DND-41 (cell line): ENCODE measurements around the gene ARRB2.

Experiments used
- ATAC-seq: fragments of 200-7000 bp; cut with Tn5 transposase; 3 replicates; pipeline ENCODE4 v1.9.1; 2021; ENCODE audit warnings: low read depth; ENCODE audit not compliant: insufficient read depth
- DNase-seq: peaks from one replicate; pipeline ENCODE4 v3.0.0-alpha.2; 2020
- H2AFZ ChIP-seq: 2 replicates; pipeline ENCODE4 v1.6.0; 2012; ENCODE audit warnings: low read depth, low read length
- H3K27ac ChIP-seq: 2 replicates; pipeline ENCODE4 v1.5.1; 2012; ENCODE audit warnings: low read length, inconsistent platforms
- H3K27me3 ChIP-seq: fragments of 200-600 bp; sonication (generic); 2 replicates; pipeline ENCODE4 v1.6.0; 2012; ENCODE audit warnings: low read length, mild to moderate bottlenecking, inconsistent platforms; ENCODE audit not compliant: insufficient read depth, poor library complexity
- H3K36me3 ChIP-seq: 2 replicates; pipeline ENCODE4 v1.5.1; 2012; ENCODE audit warnings: low read length, inconsistent platforms; ENCODE audit not compliant: insufficient read depth
- H3K4me1 ChIP-seq: 2 replicates; pipeline ENCODE4 v1.5.1; 2012; ENCODE audit warnings: mild to moderate bottlenecking, low read length; ENCODE audit not compliant: insufficient read depth
- H3K4me2 ChIP-seq: 2 replicates; pipeline ENCODE4 v1.6.0; 2012; ENCODE audit warnings: mild to moderate bottlenecking, moderate library complexity, low read length, inconsistent platforms; ENCODE audit not compliant: insufficient read depth
- H3K4me3 ChIP-seq, 2 experiments: fragments of 200-600 bp in 1 of 2; shearing (Covaris generic) in 1 of 2; 2 replicates each; pipeline ENCODE4 v1.5.1; 2012 to 2016; ENCODE audit warnings: inconsistent platforms in 2 of 2, low read length in 2 of 2, mild to moderate bottlenecking in 2 of 2, low read depth in 1 of 2, moderate library complexity in 1 of 2
- H3K79me2 ChIP-seq: 2 replicates; pipeline ENCODE4 v1.6.0; 2012; ENCODE audit warnings: low read length, inconsistent platforms; ENCODE audit not compliant: insufficient read depth
- H3K9ac ChIP-seq: 2 replicates; pipeline ENCODE4 v1.6.0; 2012; ENCODE audit warnings: low read depth, mild to moderate bottlenecking, inconsistent platforms, low read length, moderate library complexity
- H3K9me3 ChIP-seq: 2 replicates; pipeline ENCODE4 v1.5.1; 2012; ENCODE audit warnings: low read length, moderate library complexity, mild to moderate bottlenecking, inconsistent platforms; ENCODE audit not compliant: insufficient read depth, severe bottlenecking
- H4K20me1 ChIP-seq: 2 replicates; pipeline ENCODE4 v1.6.0; 2012; ENCODE audit warnings: low read length; ENCODE audit not compliant: insufficient read depth
- EZH2 ChIP-seq: IDR thresholded peaks from 3 replicates; pipeline ENCODE4 v1.6.1; 2012; ENCODE audit warnings: borderline replicate concordance, low read depth, mild to moderate bottlenecking, moderate library complexity, low read length, inconsistent platforms; ENCODE audit not compliant: severe bottlenecking
- TF ChIP-seq, protein P1 (sequence below): IDR thresholded peaks from 2 replicates; pipeline ENCODE4 v1.5.1; 2012; ENCODE audit warnings: borderline replicate concordance, low read length, moderate library complexity, mild to moderate bottlenecking; ENCODE audit not compliant: poor library complexity, severe bottlenecking; ENCODE audit errors: extremely low read depth

ARRB2 gene

DNA sequence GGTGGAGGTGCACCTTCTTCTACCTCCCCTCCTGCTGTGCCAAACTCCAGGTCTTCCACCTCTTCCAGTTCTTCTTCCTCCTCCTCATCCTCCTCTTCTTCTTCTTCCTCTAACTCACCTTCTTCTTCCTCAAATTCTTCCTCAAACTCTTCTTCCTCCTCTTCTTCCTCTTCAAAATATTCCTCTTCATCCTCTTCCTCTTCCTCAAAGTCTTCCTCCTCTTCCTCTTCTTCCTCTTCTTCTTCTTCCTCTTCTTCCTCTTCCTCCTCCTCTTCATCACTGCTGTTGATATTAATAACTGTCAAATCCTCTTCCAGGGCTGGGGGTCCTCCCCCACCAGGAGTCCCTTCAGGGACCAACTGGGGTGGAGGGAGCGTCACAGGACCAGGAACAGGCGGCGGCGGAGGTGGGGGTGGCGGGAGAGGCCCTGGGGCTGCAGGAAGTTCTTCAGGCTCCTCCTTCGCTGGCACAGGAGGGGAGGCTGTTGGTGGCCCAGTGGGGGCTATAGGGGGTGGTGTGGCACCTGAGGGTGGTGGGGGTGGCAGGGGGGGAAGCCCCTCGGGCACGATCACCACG is 38.3 kb upstream of the ARRB2 start:
- no peak for DNase-seq
- Histone ChIP-seq H3K36me3 (peaks cover 65% of the 10 kb centered on the region), H3K9me3 (no peaks in the 10 kb centered on the region), H3K27ac (no peak overlapping the region), H4K20me1 (0 out of 2 replicates have a peak, but pooled peaks cover 8% of the 10 kb centered on the region), H3K4me3 (no peak overlapping the region), H3K79me2 (no peaks in the 10 kb centered on the region), H2AFZ (no peak overlapping the region), H3K9ac (no peak overlapping the region), H3K27me3 (no peaks in the 10 kb centered on the region), H3K4me2 (no peak overlapping the region), H3K4me1 (no peaks in the 10 kb centered on the region)
- ATAC-seq, result no peak
- TF ChIP-seq, protein P1, sequence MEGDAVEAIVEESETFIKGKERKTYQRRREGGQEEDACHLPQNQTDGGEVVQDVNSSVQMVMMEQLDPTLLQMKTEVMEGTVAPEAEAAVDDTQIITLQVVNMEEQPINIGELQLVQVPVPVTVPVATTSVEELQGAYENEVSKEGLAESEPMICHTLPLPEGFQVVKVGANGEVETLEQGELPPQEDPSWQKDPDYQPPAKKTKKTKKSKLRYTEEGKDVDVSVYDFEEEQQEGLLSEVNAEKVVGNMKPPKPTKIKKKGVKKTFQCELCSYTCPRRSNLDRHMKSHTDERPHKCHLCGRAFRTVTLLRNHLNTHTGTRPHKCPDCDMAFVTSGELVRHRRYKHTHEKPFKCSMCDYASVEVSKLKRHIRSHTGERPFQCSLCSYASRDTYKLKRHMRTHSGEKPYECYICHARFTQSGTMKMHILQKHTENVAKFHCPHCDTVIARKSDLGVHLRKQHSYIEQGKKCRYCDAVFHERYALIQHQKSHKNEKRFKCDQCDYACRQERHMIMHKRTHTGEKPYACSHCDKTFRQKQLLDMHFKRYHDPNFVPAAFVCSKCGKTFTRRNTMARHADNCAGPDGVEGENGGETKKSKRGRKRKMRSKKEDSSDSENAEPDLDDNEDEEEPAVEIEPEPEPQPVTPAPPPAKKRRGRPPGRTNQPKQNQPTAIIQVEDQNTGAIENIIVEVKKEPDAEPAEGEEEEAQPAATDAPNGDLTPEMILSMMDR, result no peak
- no peak for TF ChIP-seq EZH2

DNA sequence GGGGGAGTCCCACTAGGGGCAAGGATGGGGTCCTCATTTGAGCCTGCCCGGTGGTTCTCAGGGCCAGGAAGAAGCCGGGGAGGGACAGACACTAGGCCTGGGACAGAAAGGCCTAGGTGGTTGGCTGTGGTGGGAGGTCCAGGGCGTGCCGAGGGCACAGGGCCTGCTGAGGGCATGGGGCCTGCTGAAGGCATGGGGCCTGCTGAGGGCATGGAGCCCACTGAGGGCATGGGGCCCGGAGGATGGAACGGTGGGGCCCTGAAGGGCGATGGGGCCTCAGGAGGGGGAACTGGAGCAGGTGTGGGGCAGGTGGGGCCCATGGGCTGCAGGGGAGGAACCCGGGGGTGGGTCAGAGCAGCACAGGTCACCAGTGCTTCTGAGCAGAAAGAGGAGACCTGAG is 37.7 kb upstream of the ARRB2 start:
- H3K36me3 ChIP-seq, result peaks cover 71% of the 10 kb centered on the region
- no peak overlapping the region for H3K4me2 ChIP-seq
- H3K9me3 ChIP-seq, result no peaks in the 10 kb centered on the region
- H2AFZ ChIP-seq, result no peak overlapping the region
- no peak overlapping the region for H3K9ac ChIP-seq
- no peaks in the 10 kb centered on the region for H3K27me3 ChIP-seq
- DNase-seq, result no peak
- no peaks in the 10 kb centered on the region for H3K4me1 ChIP-seq
- TF ChIP-seq EZH2, result no peak
- TF ChIP-seq, protein P1, result no peak
- no peaks in the 10 kb centered on the region for H3K79me2 ChIP-seq
- 0 out of 2 replicates have a peak, but pooled peaks cover 10% of the 10 kb centered on the region for H4K20me1 ChIP-seq
- H3K27ac ChIP-seq, result no peak overlapping the region
- no peak overlapping the region for H3K4me3 ChIP-seq
- ATAC-seq, result no peak

DNA sequence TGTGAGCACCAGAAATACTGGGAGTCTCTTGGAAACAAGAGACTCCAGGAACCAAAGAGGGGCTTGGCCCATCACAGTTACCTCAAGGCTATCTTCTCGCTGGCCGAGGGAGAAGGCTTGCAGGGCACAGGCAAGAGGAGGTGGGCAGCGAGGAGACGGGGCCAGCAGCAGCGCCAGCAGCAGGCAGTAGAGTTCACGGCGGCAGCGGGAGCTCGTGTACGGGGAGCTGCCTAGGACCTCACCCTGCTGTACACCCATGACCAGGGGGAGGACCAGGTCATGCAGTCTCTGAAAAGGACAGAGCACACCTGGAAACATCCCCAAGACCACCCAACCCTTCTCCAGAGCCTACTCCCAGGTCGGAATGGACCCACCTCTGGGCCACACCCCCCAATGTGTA is 37.3 kb upstream of the ARRB2 start:
- ATAC-seq, result no peak
- no peak overlapping the region for H3K4me2 ChIP-seq
- TF ChIP-seq EZH2, result no peak
- TF ChIP-seq, protein P1, result no peak
- H3K79me2 ChIP-seq, result no peaks in the 10 kb centered on the region
- H3K36me3 ChIP-seq, result peaks cover 73% of the 10 kb centered on the region
- H3K27me3 ChIP-seq, result no peaks in the 10 kb centered on the region
- H3K4me3 ChIP-seq, result no peak overlapping the region
- H3K9me3 ChIP-seq, result no peaks in the 10 kb centered on the region
- no peak for DNase-seq
- no peak overlapping the region for H2AFZ ChIP-seq
- no peak overlapping the region for H3K27ac ChIP-seq
- no peak overlapping the region for H3K9ac ChIP-seq
- no peaks in the 10 kb centered on the region for H3K4me1 ChIP-seq
- H4K20me1 ChIP-seq, result 0 out of 2 replicates have a peak, but pooled peaks cover 10% of the 10 kb centered on the region
